Osteocyte (in vitro differentiated cells): ENCODE measurements around the gene SERPINB7. TPM values are rescaled to one million over a fixed set of nuclear protein-coding genes. Genes with fewer than 3 reads are reported as not detected.

Experiments used
- DNase-seq: peaks from one replicate; pipeline ENCODE4 v3.0.0; 2021; ENCODE audit warnings: mixed read lengths; ENCODE audit not compliant: unreplicated experiment; ENCODE audit errors: extremely low spot score
- H3K27ac Mint-ChIP-seq: one replicate; pipeline ENCODE4 v1.8.0; 2021; ENCODE audit warnings: mild to moderate bottlenecking, mixed read lengths; ENCODE audit not compliant: unreplicated experiment
- H3K27me3 Mint-ChIP-seq: one replicate; pipeline ENCODE4 v1.8.0; 2021; ENCODE audit warnings: mixed read lengths; ENCODE audit not compliant: unreplicated experiment
- H3K36me3 Mint-ChIP-seq: one replicate; pipeline ENCODE4 v1.8.0; 2021; ENCODE audit warnings: mixed read lengths; ENCODE audit not compliant: unreplicated experiment
- H3K4me1 Mint-ChIP-seq: one replicate; pipeline ENCODE4 v1.8.0; 2021; ENCODE audit warnings: mixed read lengths; ENCODE audit not compliant: unreplicated experiment
- H3K4me3 Mint-ChIP-seq: one replicate; pipeline ENCODE4 v1.8.0; 2021; ENCODE audit warnings: mild to moderate bottlenecking, moderate library complexity, mixed read lengths; ENCODE audit not compliant: unreplicated experiment
- H3K9me3 Mint-ChIP-seq: one replicate; pipeline ENCODE4 v1.8.0; 2021; ENCODE audit warnings: mixed read lengths; ENCODE audit not compliant: unreplicated experiment
- CTCF ChIP-seq: fragments of 200-600 bp; sonication (generic); IDR thresholded peaks from 2 replicates; pipeline ENCODE4 v1.5.0; 2021; ENCODE audit warnings: antibody characterized with exemption, mild to moderate bottlenecking, moderate library complexity
- total RNA-seq: library from RNA; stranded (reverse); gene quantifications from 2 replicates; pipeline ENCODE4 v1.2.1, GENCODE V29; 2021

Gene SERPINB7
- total RNA-seq, 1 donor from 2014 or later: not detected

- no peak overlapping the region for H3K27ac Mint-ChIP-seq
- no peak for TF ChIP-seq CTCF
- no peaks in the 10 kb centered on the region for H3K9me3 Mint-ChIP-seq
- no peaks in the 10 kb centered on the region for H3K4me1 Mint-ChIP-seq
- peaks cover 34% of the 10 kb centered on the region for H3K27me3 Mint-ChIP-seq
- no peak overlapping the region for H3K4me3 Mint-ChIP-seq
- no peaks in the 10 kb centered on the region for H3K36me3 Mint-ChIP-seq
- no peak for DNase-seq
Measured at GRCh38 chr18:63834471-63835113, 59.4 kb downstream of the SERPINB7 start.

- Mint-ChIP-seq H3K9me3 (no peaks in the 10 kb centered on the region), H3K27ac (no peak overlapping the region), H3K4me3 (no peak overlapping the region), H3K4me1 (no peaks in the 10 kb centered on the region), H3K27me3 (peaks cover 42% of the 10 kb centered on the region), H3K36me3 (no peaks in the 10 kb centered on the region)
- no peak for DNase-seq
- TF ChIP-seq CTCF: no peak
Measured at GRCh38 chr18:63836456-63836855, 61.2 kb downstream of the SERPINB7 start.

- no peak overlapping the region for H3K4me3 Mint-ChIP-seq
- no peaks in the 10 kb centered on the region for H3K36me3 Mint-ChIP-seq
- DNase-seq: no peak
- no peak overlapping the region for H3K27ac Mint-ChIP-seq
- no peak for TF ChIP-seq CTCF
- H3K27me3 Mint-ChIP-seq: peaks cover 48% of the 10 kb centered on the region
- no peaks in the 10 kb centered on the region for H3K4me1 Mint-ChIP-seq
- no peaks in the 10 kb centered on the region for H3K9me3 Mint-ChIP-seq
Measured at GRCh38 chr18:63837590-63837989, 62.4 kb downstream of the SERPINB7 start.

GRCh38 chr18:63843008-63843407 lies 67.8 kb downstream of the SERPINB7 start:
- no peaks in the 10 kb centered on the region for H3K4me1 Mint-ChIP-seq
- H3K36me3 Mint-ChIP-seq: no peaks in the 10 kb centered on the region
- H3K4me3 Mint-ChIP-seq: no peak overlapping the region
- H3K27me3 Mint-ChIP-seq: peaks cover 65% of the 10 kb centered on the region
- no peak overlapping the region for H3K27ac Mint-ChIP-seq
- no peaks in the 10 kb centered on the region for H3K9me3 Mint-ChIP-seq
- DNase-seq: no peak
- TF ChIP-seq CTCF: no peak

- no peaks in the 10 kb centered on the region for H3K36me3 Mint-ChIP-seq
- no peaks in the 10 kb centered on the region for H3K4me1 Mint-ChIP-seq
- H3K27ac Mint-ChIP-seq: no peak overlapping the region
- TF ChIP-seq CTCF: peak; percentile 55
- DNase-seq: no peak
- no peaks in the 10 kb centered on the region for H3K9me3 Mint-ChIP-seq
- no peak overlapping the region for H3K4me3 Mint-ChIP-seq
- H3K27me3 Mint-ChIP-seq: peaks cover 68% of the 10 kb centered on the region
Measured at GRCh38 chr18:63844254-63844653, 69.0 kb downstream of the SERPINB7 start.
